LHCN-M2 (cell line): ENCODE results near the gene CT55. TPM values are rescaled to one million over a fixed set of nuclear protein-coding genes. Genes with fewer than 3 reads are reported as not detected.
"Not testable (repeated sequence)": the region's sequence is repeated elsewhere in the genome, so short reads cannot be mapped to it uniquely, and the experiment has no call there.

ENCODE experiments used
- DNase-seq: peaks from one replicate; pipeline ENCODE4 v3.0.0-alpha.2; 2012; ENCODE audit warnings: low read depth
- polyA plus RNA-seq: library from polyadenylated mRNA; unstranded; fragments of >200 nt; gene quantifications from one replicate; pipeline ENCODE4 v1.2.1, GENCODE V29; 2012; ENCODE audit warnings: missing spikeins
- total RNA-seq: library from RNA; depleted of rRNA; stranded (reverse); fragments of >200 nt; gene quantifications from 2 replicates; pipeline ENCODE4 v1.2.3, GENCODE V29; 2014; rRNA removed

CT55 gene, protein sequence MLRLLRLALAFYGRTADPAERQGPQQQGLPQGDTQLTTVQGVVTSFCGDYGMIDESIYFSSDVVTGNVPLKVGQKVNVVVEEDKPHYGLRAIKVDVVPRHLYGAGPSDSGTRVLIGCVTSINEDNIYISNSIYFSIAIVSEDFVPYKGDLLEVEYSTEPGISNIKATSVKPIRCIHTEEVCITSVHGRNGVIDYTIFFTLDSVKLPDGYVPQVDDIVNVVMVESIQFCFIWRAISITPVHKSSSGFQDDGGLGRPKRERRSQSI
- not detected in 2 replicates for total RNA-seq
- not detected for polyA plus RNA-seq

DNA sequence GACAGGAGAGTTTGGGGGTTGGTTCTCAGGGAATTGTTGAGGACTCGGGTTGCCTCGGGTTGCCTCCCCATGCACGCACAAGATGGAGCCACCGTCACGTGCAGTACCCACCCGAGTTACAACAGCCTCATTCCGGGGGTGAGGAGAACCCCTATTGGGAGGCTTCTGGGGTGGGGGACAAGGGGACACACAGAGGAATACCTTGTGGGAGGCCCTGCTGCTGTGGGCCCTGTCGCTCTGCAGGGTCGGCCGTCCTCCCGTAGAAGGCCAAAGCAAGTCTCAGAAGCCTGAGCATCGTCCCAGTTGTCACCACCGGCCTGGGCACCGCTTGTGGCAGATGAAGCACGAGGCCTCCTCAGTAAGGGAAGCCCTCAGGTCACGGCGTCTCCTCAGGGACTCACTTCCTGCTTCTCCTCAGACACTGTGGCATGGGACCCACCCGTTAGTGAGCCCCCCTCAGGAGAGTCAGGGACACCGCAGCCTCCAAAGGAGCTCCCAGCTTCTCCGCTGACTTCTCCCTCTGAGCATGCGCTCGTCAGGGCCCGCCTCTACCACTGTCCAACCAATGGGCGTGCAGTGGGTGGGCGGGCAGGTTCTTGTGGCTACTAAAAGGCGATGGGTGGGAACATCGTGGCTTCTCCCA is at the start of gene CT55:
TSS of gene CT55 (minus strand) at position 522 of the 643 bp plus-strand sequence. CDS start at position 295, 227 bp downstream.
- no peak for DNase-seq

DNA sequence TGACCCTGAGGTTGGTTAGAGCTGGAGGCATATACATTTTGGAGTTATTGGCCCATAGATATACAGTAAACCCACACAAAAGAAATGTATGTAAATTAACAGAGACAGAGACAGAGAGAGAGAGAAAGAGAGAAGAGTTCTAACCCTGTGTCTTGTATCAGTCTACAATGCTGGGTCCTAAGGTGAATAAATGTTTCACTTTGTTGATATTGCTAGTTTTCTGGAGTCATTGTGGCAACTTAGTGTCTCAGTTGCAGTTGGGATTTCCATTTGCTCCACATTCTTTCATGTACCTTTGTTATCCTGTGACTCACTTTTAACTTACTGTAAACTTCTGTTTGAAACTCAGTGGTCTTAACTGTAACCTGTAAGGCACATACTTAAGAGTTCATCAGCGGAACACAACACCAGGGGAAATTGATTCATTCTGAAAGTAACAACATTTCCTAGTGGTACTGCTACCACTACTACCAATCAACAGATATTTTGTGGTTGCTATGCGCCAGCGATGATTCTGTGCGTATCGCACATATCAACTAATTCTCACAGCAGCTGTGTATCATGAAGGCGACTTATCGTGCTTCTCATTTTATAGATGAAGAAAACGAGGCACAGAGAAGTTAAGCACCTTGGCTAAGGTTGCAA is 42.1 kb upstream of the CT55 start:
- no peak for DNase-seq

DNA sequence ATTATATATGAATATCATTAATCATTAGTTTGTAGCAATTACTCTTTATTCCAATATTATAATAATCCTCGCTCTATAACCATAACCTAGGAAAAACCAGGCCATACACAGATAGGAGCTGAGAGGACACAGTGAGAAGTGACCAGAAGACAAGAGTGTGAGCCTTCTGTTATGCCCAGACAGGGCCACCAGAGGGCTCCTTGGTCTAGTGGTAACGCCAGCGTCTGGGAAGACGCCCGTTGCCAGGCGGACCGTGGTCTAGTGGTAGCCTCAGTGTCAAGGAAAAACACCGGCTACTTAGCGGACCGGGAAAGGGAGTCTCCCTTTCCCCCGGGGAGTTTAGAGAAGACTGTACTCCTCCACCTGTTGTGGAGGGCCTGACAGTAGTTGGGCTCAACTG is 35.2 kb upstream of the CT55 start:
- DNase-seq: not testable (repeated sequence)

DNA sequence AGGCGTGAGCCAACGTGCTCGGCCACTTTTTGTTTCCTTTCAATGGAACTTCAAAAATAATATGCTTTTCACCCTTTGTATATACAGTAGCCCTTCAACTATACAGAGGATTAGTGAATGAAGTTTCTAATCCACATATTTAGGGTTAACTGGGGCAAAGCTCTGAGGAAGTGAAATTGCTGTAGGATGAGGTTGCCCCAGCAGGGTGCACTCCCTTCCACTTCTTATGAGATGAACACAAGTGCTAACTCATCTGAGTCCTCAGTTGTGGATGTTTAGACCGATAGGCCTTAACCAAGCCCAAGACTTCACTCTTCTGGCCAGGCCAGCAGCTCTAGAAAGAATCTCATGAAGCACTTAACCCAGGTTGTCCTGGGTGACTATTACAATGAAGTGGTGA is 29.1 kb upstream of the CT55 start:
- DNase-seq: no peak

DNA sequence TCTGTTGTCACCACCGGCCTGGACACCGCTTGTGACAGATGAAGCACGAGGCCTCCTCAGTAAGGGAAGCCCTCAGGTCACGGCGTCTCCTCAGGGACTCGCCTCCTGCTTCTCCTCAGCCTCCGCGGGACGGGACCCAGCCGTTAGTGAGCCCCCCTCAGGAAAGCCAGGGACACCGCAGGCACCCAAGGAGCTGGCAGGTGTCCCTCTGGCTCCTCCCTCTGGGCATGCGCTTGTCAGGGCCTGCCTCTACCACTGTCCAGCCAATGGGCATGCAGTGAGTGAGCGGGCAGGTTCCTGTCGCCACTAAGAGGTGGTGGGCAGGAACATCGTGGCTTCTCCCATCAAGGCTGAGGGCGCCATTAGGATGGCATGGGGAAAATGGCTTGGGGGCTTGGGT is 23.5 kb upstream of the CT55 start:
- DNase-seq: no peak

DNA sequence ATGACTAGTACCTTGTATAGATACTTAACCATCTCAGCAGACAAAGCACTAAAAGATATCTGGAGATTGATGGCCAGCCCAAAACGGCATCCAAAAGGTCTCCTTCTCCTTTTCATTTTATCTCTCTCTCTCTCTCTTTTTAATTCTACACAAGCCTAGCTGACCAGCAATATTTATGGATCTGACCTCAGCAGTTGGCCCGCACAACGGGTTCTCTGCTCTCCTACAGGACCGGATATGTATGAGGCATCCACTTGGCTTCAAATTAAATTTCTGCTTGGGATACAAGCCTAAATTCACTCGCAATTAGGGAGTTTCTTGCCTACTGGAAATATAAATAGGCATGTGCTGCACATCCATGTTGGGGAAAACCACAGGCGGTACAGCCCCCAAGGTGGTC is 22.5 kb upstream of the CT55 start:
- DNase-seq: no peak

DNA sequence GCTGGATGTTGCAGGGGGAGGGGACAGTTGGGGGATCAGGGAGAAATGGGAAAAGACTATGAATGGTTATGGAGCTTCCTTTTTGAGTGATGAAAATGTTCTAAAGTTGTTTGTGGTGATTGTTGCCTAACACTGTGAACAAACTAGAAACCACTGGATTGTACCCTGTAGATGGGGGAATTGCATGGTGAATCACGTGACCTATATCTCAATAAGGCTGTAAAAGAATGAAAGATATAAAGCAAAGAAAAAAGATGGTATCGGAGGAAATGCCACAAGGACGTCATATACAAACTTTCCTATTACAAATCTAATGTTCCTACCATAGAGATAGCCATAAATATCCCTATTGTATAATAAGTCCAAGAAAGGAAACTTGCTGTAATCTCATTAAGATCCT is 20.6 kb upstream of the CT55 start:
- no peak for DNase-seq

DNA sequence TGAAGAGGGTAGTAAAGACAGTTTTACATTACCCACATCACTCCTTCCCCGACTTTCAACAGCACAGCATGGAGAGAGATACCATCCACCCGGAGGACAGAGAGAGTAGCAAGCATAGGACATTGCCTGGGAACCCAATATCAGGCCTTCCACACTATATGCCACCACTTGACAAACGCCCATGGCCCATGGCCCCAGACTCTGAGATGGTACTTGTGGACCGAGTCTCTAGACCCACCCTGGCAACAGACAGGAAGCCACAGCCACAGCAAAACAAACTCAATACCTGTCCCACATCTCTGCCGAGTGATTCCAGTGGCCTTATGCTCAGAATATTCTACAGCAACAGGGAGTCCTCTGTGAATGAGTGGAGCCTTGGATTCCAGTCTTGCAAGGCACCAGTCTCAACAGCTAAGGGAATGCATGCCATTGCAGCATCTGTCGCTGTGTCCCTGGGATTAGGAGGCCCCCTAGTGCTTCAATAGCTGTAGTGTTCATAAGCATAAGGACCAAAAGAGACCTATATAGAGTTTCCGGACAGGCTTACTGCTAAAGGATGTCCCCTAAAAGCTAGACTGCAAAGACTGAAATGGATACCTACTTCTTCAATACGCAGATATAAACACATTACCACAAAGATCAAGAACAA is 14.7 kb upstream of the CT55 start:
- DNase-seq: peak; percentile 49

DNA sequence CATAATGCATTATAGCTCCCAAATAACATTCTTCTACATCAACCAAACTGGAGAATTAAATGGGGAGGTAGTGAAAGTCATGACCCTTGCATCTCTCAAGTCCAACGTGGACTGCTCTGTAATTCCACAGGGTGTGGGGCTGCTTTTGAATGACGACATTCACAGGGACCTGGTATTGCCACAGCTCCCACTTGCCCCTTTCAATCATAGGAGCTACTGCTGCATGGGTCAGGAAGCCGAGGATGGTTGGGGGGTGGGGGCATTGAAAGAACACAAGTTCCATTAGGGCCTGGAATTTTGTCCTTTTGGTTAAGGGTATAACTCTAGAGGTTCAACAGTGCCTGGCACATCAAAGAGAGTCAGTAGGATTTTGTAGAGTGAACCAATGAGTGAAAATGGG is 7.4 kb upstream of the CT55 start:
- no peak for DNase-seq

DNA sequence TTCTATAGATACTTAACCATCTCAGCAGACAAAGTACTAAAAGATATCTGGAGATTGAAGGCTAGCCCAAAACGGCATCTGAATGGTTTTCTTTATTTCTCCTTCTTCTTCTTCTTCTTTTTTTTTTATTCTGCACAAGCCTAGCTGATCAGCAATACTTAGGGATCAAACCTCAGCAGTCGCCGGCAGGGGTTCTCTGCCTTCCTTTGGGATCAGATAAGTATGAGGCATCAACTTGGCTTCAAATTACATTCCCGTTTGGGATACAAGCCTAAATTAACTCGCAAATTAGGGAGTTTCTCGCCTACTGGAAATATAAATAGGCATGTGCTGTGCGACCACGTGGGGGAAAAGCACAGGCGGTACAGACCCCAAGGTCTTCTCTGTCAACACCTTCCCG is 730 bp downstream of the CT55 start:
- no peak for DNase-seq

DNA sequence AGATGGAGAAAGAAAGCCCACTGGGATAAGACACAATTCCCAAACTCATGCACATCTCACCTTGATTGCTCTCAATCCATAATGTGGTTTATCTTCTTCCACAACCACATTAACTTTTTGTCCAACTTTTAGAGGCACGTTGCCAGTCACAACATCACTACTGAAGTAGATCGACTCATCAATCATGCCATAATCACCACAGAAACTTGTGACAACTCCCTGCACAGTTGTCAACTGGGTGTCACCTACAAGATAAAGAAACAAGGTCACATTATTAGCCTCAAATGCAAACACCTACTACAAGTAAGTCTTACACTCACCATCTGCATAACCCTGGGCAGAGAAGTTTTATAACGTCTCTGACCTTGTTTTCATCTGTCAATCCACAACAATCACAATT is 1.7 kb downstream of the CT55 start:
- not testable (repeated sequence) for DNase-seq

DNA sequence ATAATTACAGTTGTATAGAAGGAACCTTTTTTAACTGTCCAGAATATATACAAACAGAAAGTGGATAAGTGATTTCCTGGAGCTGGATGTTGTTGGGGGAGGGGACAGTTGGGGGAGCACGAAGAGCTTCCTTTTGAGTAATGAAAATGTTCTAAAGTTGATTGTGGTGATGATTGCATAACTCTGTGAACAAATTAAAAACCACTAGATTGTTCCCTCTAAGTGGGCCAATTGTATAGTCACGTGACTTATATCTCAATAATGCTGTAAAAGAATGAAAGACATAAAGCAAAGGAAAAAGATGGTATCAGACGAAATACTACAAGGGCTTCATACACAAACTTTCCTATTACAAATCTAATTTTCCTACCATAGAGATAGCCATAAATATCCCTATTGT is 2.7 kb downstream of the CT55 start:
- no peak for DNase-seq

DNA sequence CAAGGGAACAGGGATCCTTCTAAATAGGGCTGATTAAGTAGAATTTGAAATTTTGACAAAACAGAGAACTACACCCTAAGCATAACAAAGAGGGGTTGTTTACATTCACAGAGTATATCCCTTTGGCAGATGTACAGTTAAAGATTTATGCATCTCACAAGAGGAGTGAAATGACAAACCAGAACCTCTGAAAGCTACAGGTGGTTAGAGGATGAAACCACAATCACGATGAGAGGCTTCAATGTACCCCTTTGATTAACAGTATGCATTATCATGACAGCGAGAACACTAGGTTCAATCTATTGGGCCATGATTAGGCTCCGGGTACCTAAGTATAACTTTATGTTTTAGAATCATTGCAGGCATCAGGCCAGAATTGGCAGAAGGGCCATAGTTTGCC is 16.5 kb downstream of the CT55 start:
- not testable (repeated sequence) for DNase-seq

DNA sequence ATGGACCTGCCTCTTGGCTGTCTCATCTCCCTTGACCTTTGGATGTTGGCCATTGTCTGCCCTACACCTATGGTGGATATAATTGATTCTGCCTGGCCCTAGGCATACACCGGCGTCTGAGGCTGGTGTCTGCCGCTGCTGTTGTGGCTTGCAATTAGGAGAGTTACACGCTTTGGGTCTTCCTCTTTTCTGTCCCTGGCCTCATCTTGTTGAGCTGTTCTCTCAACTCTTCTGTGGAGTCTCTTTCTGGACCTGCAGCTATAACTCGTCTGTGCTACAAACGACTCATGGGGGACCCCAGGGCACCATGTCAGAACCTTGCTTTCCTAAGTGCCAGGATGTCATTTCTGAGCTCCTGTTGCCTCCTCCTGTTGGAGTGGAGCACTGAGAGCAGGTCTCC is 45.1 kb downstream of the CT55 start:
- DNase-seq: not testable (repeated sequence)

DNA sequence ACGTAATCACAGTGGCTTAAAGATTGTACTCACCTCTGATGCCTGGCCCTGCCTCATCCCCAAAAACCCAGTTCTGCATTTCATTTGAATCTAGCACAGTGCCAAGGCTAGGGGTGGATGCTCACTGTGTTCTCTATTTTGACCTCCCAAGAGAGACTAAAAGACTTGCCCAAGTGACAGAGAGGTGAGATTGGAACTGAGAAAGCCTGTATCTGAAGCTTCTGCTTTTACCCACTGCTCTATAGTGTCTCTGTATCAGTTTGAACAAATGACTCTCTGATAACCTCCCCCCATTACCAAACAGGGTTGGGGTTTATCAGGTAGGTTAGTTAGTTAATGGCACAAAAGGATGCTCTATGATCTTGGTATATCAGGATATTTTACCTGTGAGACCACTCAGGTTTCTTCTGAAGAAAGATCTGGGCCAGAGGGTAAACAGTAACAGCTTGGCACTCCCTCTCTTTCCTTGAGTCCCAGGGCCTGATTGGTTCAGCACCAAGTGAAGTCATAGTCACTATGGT is 51.1 kb downstream of the CT55 start, which contains the start of gene ETDB:
TSS of gene ETDB (minus strand) at position 471 of the 521 bp plus-strand sequence. CDS start 1,265 bp downstream, outside the sequence.
- DNase-seq: not testable (repeated sequence)

DNA sequence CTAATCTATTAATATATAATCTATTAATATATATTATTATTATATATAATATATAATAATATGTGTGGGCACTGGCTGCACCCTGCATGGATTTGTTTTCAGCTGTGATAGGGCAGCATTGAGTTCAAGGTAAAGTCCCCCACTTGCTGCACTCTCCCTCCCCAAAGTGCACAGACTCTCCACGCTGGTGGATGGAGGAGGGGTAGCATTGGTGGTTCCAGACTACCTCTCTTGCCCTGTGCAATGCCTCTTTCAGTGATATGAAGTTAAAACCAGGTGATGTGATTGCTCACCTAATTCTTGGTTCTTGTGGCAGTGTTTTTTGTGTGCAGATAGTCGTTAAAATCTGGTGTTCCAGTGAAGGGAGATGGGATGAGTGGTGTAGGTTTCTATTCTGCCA is 55.1 kb downstream of the CT55 start:
- not testable (repeated sequence) for DNase-seq

DNA sequence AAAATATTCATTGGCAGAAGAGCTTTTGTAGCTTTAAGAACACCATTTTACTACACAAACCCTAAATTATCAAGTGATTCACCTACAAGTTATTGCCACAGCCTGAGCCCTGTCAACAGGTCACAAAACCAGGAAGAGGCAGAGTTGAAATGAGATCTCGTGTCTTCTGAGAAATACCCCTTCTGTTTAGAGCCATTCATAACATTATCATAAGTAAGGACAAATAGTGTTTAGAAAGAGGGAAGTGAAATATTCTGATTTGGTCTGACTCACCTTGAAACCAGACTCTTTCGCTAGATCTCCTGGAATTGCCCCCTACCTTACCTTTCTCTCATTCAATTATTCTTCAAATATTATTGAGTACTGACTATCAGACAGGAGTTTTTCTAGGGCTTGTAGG is 56.8 kb downstream of the CT55 start:
- DNase-seq: no peak

DNA sequence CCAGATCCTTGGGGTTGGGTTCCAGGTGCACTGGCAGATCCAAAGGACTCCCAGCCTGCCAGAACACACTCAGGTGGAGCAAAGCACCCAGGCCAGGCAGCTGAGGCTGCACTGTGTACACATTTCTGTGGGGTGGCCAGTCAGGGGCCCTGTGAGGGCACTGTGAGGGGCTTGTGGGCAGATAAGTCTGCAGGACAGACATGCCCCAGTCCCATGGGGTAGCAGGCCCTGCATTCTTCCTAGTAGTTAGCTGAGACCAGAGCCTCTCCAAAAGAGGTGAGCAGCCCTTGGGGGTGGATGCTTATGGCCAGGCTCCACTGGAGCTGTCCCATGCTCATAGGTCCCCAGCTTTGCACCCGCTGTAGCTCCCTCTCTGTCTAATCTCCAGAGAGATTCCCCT is 58.5 kb downstream of the CT55 start:
- no peak for DNase-seq

DNA sequence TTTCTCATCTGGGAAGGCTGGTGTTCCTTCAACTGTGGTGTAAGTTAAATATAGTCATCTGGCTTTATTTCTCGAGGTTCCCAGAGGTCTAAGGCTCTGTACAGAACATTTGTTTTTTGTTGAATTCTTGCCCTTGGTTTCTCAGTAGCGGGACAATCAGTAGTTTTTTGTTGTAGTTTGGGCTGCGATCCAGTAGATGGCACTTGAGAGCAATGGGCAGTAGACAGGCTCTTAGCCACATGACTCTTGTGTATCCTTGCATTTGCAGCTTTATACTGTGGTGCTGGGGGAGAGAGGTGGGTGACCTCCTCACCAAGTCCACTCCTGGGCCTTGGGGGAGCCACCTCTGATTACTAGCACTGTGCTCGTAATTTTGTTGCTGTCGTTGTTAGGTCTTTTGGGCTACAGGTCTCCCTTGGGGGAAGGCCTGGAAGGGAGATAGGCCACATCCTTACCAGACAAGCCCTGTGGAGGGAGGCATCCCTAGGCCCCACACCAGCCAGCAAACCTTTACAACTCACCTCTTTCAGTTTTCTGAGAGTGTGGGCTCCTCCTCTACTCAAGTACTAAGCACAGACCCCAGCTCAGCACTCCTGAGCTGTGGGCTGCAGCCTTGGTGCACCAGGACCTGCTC is 59.0 kb downstream of the CT55 start:
- DNase-seq: peak; percentile 19

DNA sequence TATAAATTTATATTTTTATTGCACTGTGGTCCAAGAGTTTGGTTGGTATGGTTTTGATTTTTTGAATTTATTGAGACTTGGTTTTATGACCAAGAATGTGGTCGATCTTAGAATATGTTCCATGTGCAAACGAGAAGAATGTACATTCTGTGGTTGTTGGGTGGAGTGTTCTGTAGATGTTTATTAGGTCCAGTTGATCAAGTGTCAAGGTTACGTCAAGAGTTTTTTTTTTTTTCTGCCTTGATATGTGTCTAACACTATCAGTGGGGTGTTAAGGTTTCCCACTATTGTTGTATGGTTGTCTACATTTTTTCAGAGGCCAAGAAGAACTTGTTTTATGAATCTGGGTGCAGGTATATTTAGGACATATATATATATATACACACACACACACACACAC is 61.6 kb downstream of the CT55 start:
- no peak for DNase-seq
